ENCODE measurements around the gene ZSCAN22.
"Not testable (repeated sequence)": the region's sequence is repeated elsewhere in the genome, so short reads cannot be mapped to it uniquely, and the experiment has no call there.

Gene ZSCAN22

GRCh38 chr19:58366585-58367430 is 40.0 kb downstream of the ZSCAN22 start:
- Mint-ChIP-seq H3K27me3 (no peaks in the 10 kb centered on the region), H3K27ac (no peak overlapping the region), H3K4me1 (ENCODE audit: low read depth) (peaks cover 4% of the 10 kb centered on the region), H3K9me3 (ENCODE audit: low read depth) (no peaks in the 10 kb centered on the region), H3K4me3 (no peak overlapping the region), H3K36me3 (no peaks in the 10 kb centered on the region)

GRCh38 chr19:58367698-58368454 is 41.1 kb downstream of the ZSCAN22 start:
- H3K9me3 Mint-ChIP-seq (ENCODE audit: low read depth): no peaks in the 10 kb centered on the region
- no peak overlapping the region for H3K4me3 Mint-ChIP-seq
- H3K36me3 Mint-ChIP-seq: no peaks in the 10 kb centered on the region
- H3K4me1 Mint-ChIP-seq (ENCODE audit: low read depth): peaks cover under 1% of the 10 kb centered on the region
- no peak overlapping the region for H3K27ac Mint-ChIP-seq
- H3K27me3 Mint-ChIP-seq: no peaks in the 10 kb centered on the region

- Mint-ChIP-seq H3K27me3 (no peaks in the 10 kb centered on the region), H3K4me1 (ENCODE audit: low read depth) (no peaks in the 10 kb centered on the region), H3K4me3 (no peak overlapping the region), H3K36me3 (no peaks in the 10 kb centered on the region), H3K9me3 (ENCODE audit: low read depth) (no peaks in the 10 kb centered on the region), H3K27ac (no peak overlapping the region)
Measured at GRCh38 chr19:58368561-58369360, 42.0 kb downstream of the ZSCAN22 start.

GRCh38 chr19:58372311-58373133 is 45.7 kb downstream of the ZSCAN22 start:
- Mint-ChIP-seq H3K27ac (no peak overlapping the region), H3K9me3 (ENCODE audit: low read depth) (no peaks in the 10 kb centered on the region), H3K4me1 (ENCODE audit: low read depth) (no peaks in the 10 kb centered on the region), H3K4me3 (no peak overlapping the region), H3K27me3 (no peaks in the 10 kb centered on the region), H3K36me3 (no peaks in the 10 kb centered on the region)

- Mint-ChIP-seq H3K36me3 (no peaks in the 10 kb centered on the region), H3K4me1 (ENCODE audit: low read depth) (no peaks in the 10 kb centered on the region), H3K4me3 (no peak overlapping the region), H3K27ac (no peak overlapping the region), H3K27me3 (no peaks in the 10 kb centered on the region), H3K9me3 (ENCODE audit: low read depth) (no peaks in the 10 kb centered on the region)
Measured at GRCh38 chr19:58374200-58374599, 47.4 kb downstream of the ZSCAN22 start.

- H3K4me3 Mint-ChIP-seq; H3K27ac Mint-ChIP-seq; H3K9me3 Mint-ChIP-seq (ENCODE audit: low read depth); H3K27me3 Mint-ChIP-seq; H3K36me3 Mint-ChIP-seq: not testable (repeated sequence)
- H3K4me1 Mint-ChIP-seq (ENCODE audit: low read depth): peaks cover 15% of the 10 kb centered on the region
Measured at GRCh38 chr19:58376724-58377123, 49.9 kb downstream of the ZSCAN22 start.

GRCh38 chr19:58379246-58379645 is 52.5 kb downstream of the ZSCAN22 start:
- H3K27ac Mint-ChIP-seq: peak overlapping the region; percentile 95

GRCh38 chr19:58380037-58380661 is 53.4 kb downstream of the ZSCAN22 start:
- no peaks in the 10 kb centered on the region for H3K9me3 Mint-ChIP-seq (ENCODE audit: low read depth)
- peaks cover 21% of the 10 kb centered on the region for H3K4me1 Mint-ChIP-seq (ENCODE audit: low read depth)

More at GRCh38 chr19:58379246-58379645, 52.5 kb downstream of the ZSCAN22 start:
- Mint-ChIP-seq H3K4me1 (ENCODE audit: low read depth) (peaks cover 19% of the 10 kb centered on the region), H3K27me3 (no peaks in the 10 kb centered on the region), H3K36me3 (no peaks in the 10 kb centered on the region), H3K4me3 (peak overlapping the region; percentile 96), H3K9me3 (ENCODE audit: low read depth) (no peaks in the 10 kb centered on the region)

GRCh38 chr19:58380662-58381459 is 54.1 kb downstream of the ZSCAN22 start, which contains the start of gene ZNF837:
Gene ZNF837, minus strand, starts transcription at chr19:58381030. Its CDS starts 11,698 bp downstream, at chr19:58369332.
- peak within 1 kb of the TSS; percentile 95 for H3K27ac Mint-ChIP-seq
- peaks cover 26% of the 10 kb centered on the region for H3K4me1 Mint-ChIP-seq (ENCODE audit: low read depth)
- no peaks in the 10 kb centered on the region for H3K9me3 Mint-ChIP-seq (ENCODE audit: low read depth)
- H3K36me3 Mint-ChIP-seq: no peaks in the 10 kb centered on the region
- H3K4me3 Mint-ChIP-seq: peak within 1 kb of the TSS; percentile 96
- no peaks in the 10 kb centered on the region for H3K27me3 Mint-ChIP-seq

More at GRCh38 chr19:58380037-58380661, 53.4 kb downstream of the ZSCAN22 start:
- Mint-ChIP-seq H3K27ac (peak overlapping the region; percentile 95), H3K4me3 (peak overlapping the region; percentile 96), H3K36me3 (no peaks in the 10 kb centered on the region), H3K27me3 (no peaks in the 10 kb centered on the region)

- peak overlapping the region; percentile 96 for H3K4me3 Mint-ChIP-seq
- no peaks in the 10 kb centered on the region for H3K27me3 Mint-ChIP-seq
- H3K4me1 Mint-ChIP-seq (ENCODE audit: low read depth): peaks cover 26% of the 10 kb centered on the region
- H3K36me3 Mint-ChIP-seq: no peaks in the 10 kb centered on the region
- no peaks in the 10 kb centered on the region for H3K9me3 Mint-ChIP-seq (ENCODE audit: low read depth)
- peak overlapping the region; percentile 85 for H3K27ac Mint-ChIP-seq
Measured at GRCh38 chr19:58381460-58382212, 54.8 kb downstream of the ZSCAN22 start.

GRCh38 chr19:58382997-58383603 is 56.3 kb downstream of the ZSCAN22 start:
- H3K27ac Mint-ChIP-seq: peak overlapping the region; percentile 41
- no peaks in the 10 kb centered on the region for H3K9me3 Mint-ChIP-seq (ENCODE audit: low read depth)
- peak overlapping the region; percentile 52 for H3K4me3 Mint-ChIP-seq
- H3K27me3 Mint-ChIP-seq: no peaks in the 10 kb centered on the region
- peaks cover 31% of the 10 kb centered on the region for H3K4me1 Mint-ChIP-seq (ENCODE audit: low read depth)
- peaks cover 3% of the 10 kb centered on the region for H3K36me3 Mint-ChIP-seq

GRCh38 chr19:58385313-58385890 is 58.6 kb downstream of the ZSCAN22 start:
- peak overlapping the region; percentile 99 for H3K27ac Mint-ChIP-seq
- H3K36me3 Mint-ChIP-seq: peaks cover 12% of the 10 kb centered on the region
- peak overlapping the region; percentile 97 for H3K4me3 Mint-ChIP-seq
- H3K9me3 Mint-ChIP-seq (ENCODE audit: low read depth): no peaks in the 10 kb centered on the region
- H3K27me3 Mint-ChIP-seq: no peaks in the 10 kb centered on the region
- peaks cover 35% of the 10 kb centered on the region for H3K4me1 Mint-ChIP-seq (ENCODE audit: low read depth)

Measured in activated naive CD8-positive, alpha-beta T cell (primary cell).